ENCODE data around the gene AADAC. TPM values are rescaled to one million over a fixed set of nuclear protein-coding genes. Genes with fewer than 3 reads are reported as not detected.

AADAC gene
- total and polyA plus RNA-seq, 2 of the 13 experiments (the other 11 are each of a cell fraction or from before 2014, with no cell fraction given) = 0.87 to 1.5 TPM

DNA sequence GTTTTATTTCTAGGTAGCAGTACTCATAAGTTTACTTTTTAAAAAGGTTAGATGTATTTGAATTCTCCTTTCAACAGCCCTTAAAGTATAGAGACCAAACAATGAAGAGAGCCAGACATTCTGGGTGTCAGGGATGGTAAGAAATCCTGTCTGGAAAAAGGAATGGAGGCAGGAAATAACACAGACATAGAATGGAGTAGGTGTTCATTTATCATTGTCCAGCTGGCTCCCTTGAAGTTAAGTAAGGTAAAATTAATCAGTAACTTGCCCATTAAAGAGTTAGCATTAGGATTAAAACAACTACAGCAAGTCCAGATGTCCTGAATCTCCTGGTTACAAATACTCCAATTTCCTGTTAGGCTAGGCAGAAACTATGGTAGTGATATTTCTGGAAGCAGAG is 46.0 kb downstream of the AADAC start:
- CTCF ChIA-PET (ENCODE audit: low intra/inter-chr PET ratio, low total read pairs) = no interaction called here
- TF ChIP-seq, protein P1, sequence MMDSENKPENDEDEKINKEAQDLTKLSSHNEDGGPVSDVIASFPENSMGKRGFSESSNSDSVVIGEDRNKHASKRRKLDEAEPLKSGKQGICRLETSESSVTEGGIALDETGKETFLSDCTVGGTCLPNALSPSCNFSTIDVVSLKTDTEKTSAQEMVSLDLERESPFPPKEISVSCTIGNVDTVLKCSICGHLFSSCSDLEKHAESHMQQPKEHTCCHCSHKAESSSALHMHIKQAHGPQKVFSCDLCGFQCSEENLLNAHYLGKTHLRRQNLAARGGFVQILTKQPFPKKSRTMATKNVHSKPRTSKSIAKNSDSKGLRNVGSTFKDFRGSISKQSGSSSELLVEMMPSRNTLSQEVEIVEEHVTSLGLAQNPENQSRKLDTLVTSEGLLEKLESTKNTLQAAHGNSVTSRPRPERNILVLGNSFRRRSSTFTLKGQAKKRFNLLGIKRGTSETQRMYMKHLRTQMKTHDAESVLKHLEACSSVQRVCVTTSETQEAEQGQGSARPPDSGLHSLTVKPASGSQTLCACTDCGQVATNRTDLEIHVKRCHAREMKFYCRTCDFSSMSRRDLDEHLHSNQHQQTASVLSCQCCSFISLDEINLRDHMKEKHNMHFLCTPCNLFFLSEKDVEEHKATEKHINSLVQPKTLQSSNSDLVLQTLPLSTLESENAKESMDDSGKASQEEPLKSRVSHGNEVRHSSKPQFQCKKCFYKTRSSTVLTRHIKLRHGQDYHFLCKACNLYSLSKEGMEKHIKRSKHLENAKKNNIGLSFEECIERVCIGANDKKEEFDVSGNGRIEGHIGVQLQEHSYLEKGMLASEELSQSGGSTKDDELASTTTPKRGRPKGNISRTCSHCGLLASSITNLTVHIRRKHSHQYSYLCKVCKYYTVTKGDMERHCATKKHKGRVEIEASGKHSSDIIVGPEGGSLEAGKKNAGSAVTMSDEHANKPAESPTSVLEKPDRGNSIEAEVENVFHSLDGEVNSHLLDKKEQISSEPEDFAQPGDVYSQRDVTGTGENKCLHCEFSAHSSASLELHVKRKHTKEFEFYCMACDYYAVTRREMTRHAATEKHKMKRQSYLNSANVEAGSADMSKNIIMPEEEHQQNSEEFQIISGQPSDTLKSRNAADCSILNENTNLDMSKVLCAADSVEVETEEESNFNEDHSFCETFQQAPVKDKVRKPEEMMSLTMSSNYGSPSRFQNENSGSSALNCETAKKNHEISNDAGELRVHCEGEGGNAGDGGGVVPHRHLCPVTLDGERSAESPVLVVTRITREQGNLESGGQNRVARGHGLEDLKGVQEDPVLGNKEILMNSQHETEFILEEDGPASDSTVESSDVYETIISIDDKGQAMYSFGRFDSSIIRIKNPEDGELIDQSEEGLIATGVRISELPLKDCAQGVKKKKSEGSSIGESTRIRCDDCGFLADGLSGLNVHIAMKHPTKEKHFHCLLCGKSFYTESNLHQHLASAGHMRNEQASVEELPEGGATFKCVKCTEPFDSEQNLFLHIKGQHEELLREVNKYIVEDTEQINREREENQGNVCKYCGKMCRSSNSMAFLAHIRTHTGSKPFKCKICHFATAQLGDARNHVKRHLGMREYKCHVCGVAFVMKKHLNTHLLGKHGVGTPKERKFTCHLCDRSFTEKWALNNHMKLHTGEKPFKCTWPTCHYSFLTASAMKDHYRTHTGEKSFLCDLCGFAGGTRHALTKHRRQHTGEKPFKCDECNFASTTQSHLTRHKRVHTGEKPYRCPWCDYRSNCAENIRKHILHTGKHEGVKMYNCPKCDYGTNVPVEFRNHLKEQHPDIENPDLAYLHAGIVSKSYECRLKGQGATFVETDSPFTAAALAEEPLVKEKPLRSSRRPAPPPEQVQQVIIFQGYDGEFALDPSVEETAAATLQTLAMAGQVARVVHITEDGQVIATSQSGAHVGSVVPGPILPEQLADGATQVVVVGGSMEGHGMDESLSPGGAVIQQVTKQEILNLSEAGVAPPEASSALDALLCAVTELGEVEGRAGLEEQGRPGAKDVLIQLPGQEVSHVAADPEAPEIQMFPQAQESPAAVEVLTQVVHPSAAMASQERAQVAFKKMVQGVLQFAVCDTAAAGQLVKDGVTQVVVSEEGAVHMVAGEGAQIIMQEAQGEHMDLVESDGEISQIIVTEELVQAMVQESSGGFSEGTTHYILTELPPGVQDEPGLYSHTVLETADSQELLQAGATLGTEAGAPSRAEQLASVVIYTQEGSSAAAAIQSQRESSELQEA (CRISPR knock-in tag; IDR thresholded peaks at IDR 0.05; ENCODE audit: not compliant biosample characterization) = no peak
- no peak for TF ChIP-seq MED13 (CRISPR knock-in tag; IDR thresholded peaks at IDR 0.05)
- no peak for TF ChIP-seq REL (CRISPR knock-in tag; conservative IDR thresholded peaks at IDR 0.05)

More for the DNA sequence above, 46.0 kb downstream of the AADAC start:
- no TSS peak for BruUV-seq (replicated peaks)
- Histone ChIP-seq H3K79me2 (ENCODE audit: insufficient read depth, low read length) (no peaks in the 10 kb centered on the region), H3K36me3 (replicated peaks in 1 of 2; ENCODE audit: control insufficient read depth in 1 of 2, insufficient read depth in 2 of 2, low read length in 2 of 2) (no peaks in the 10 kb centered on the region), H3K27me3 (ENCODE audit: control insufficient read depth in 1 of 2, insufficient read depth in 2 of 2, low read length in 2 of 2) (no peaks in the 10 kb centered on the region), H4K20me1 (ENCODE audit: insufficient read depth, low read length) (no peaks in the 10 kb centered on the region), H3K4me3 (replicated peaks in 1 of 3; ENCODE audit: insufficient read depth in 1 of 3, low read depth in 2 of 3, low read length in 3 of 3) (no peak overlapping the region), H2AFZ (ENCODE audit: low read length) (no peak overlapping the region), H3K9me3 (ENCODE audit: low read length) (no peaks in the 10 kb centered on the region), H3K27ac (ENCODE audit: extremely low read length, insufficient read depth, low read length) (no peak overlapping the region), H3K4me1 (ENCODE audit: insufficient read depth, low read length) (no peaks in the 10 kb centered on the region), H3K4me2 (ENCODE audit: low read depth, low read length) (no peak overlapping the region), H3K9ac (ENCODE audit: insufficient read depth, low read depth, low read length) (no peak overlapping the region)
- in situ Hi-C loops (cut with HindIII; ENCODE audit: extremely low pct_ligation_motif_present, low pct_unique_long_range_greater_than_20kb) = no loop called here
- intact Hi-C loops (cut with micrococcal nuclease; ENCODE audit: unreplicated experiment) = no loop called here
- DNase-seq (ENCODE audit: low spot score) = no peak
- ATAC-seq = no peak
- POLR2A ChIA-PET = no interaction called here
- FAIRE-seq = no peak
